Neural progenitor cell (in vitro differentiated cells): ENCODE results near the gene MCCC1. TPM values are rescaled to one million over a fixed set of nuclear protein-coding genes. Genes with fewer than 3 reads are reported as not detected.

Experiments used
- DNase-seq: peaks from one replicate; pipeline ENCODE4 v3.0.0-alpha.2; 2016; ENCODE audit warnings: low spot score
- H2AFZ ChIP-seq: fragments of 200-600 bp; sonication (generic); replicated peaks from 2 replicates; pipeline ENCODE4 v1.6.1; 2016; ENCODE audit warnings: antibody characterized with exemption
- H3F3A ChIP-seq: fragments of 200-600 bp; sonication (generic); 2 replicates; pipeline ENCODE4 v1.6.1; 2016; ENCODE audit warnings: antibody characterized with exemption, low read depth
- H3K27ac ChIP-seq: fragments of 200-600 bp; sonication (generic); 2 replicates; pipeline ENCODE4 v1.5.1; 2016; ENCODE audit warnings: mild to moderate bottlenecking
- H3K27me3 ChIP-seq: fragments of 200-600 bp; sonication (generic); 2 replicates; pipeline ENCODE4 v1.6.1; 2016; ENCODE audit warnings: mild to moderate bottlenecking, moderate library complexity
- H3K36me3 ChIP-seq: fragments of 200-600 bp; sonication (generic); 2 replicates; pipeline ENCODE4 v1.5.1; 2016
- H3K4me1 ChIP-seq: fragments of 200-600 bp; sonication (generic); 2 replicates; pipeline ENCODE4 v1.6.1; 2016; ENCODE audit warnings: mixed run types
- H3K4me2 ChIP-seq: fragments of 200-600 bp; sonication (generic); 2 replicates; pipeline ENCODE4 v1.6.1; 2016
- H3K4me3 ChIP-seq: fragments of 200-600 bp; sonication (generic); 2 replicates; pipeline ENCODE4 v1.5.1; 2016
- H3K79me2 ChIP-seq: fragments of 200-600 bp; sonication (generic); 2 replicates; pipeline ENCODE4 v1.6.1; 2016; ENCODE audit warnings: low read depth
- H3K9ac ChIP-seq: fragments of 200-600 bp; sonication (generic); 2 replicates; pipeline ENCODE4 v1.6.1; 2016
- H3K9me3 ChIP-seq: fragments of 200-600 bp; sonication (generic); 2 replicates; pipeline ENCODE4 v1.5.1; 2016; ENCODE audit warnings: low read depth
- H4K20me1 ChIP-seq: fragments of 200-600 bp; sonication (generic); 2 replicates; pipeline ENCODE4 v1.6.1; 2016; ENCODE audit warnings: low read depth
- H3K27ac Mint-ChIP-seq: 3 replicates; pipeline ENCODE4 v1.8.0; 2021; ENCODE audit warnings: mixed read lengths
- H3K27me3 Mint-ChIP-seq: 2 replicates; pipeline ENCODE4 v1.8.0; 2022; ENCODE audit warnings: low read depth, mild to moderate bottlenecking, inconsistent platforms, moderate library complexity, mixed read lengths; ENCODE audit not compliant: insufficient read depth
- H3K36me3 Mint-ChIP-seq: 3 replicates; pipeline ENCODE4 v1.8.0; 2021; ENCODE audit warnings: mixed read lengths
- H3K4me1 Mint-ChIP-seq: 3 replicates; pipeline ENCODE4 v1.8.0; 2021; ENCODE audit warnings: mixed read lengths
- H3K4me3 Mint-ChIP-seq: 3 replicates; pipeline ENCODE4 v1.8.0; 2021; ENCODE audit warnings: mild to moderate bottlenecking, moderate library complexity, mixed read lengths
- H3K9me3 Mint-ChIP-seq: 3 replicates; pipeline ENCODE4 v1.8.0; 2020; ENCODE audit warnings: mixed read lengths
- EZH2 ChIP-seq: fragments of 200-600 bp; sonication (generic); IDR thresholded peaks from 2 replicates; pipeline ENCODE4 v1.6.1; 2017; ENCODE audit warnings: antibody characterized with exemption, mild to moderate bottlenecking, moderate library complexity
- EZH2phosphoT487 ChIP-seq: fragments of 200-600 bp; sonication (generic); IDR thresholded peaks from 2 replicates; pipeline ENCODE4 v1.6.1; 2017; ENCODE audit warnings: antibody characterized with exemption
- total RNA-seq: library from RNA; depleted of rRNA; stranded (reverse); fragments of >200 nt; gene quantifications from 2 replicates; pipeline ENCODE4 v1.2.3, GENCODE V29; 2015; ENCODE audit warnings: low replicate concordance
- TF ChIP-seq, protein P1 (sequence below): fragments of 200-600 bp; sonication (generic); IDR thresholded peaks from 2 replicates; pipeline ENCODE4 v1.5.1; 2017; ENCODE audit warnings: antibody characterized with exemption, mild to moderate bottlenecking

Gene MCCC1
- total RNA-seq, 1 donor from 2014 or later = 34.9 TPM

DNA sequence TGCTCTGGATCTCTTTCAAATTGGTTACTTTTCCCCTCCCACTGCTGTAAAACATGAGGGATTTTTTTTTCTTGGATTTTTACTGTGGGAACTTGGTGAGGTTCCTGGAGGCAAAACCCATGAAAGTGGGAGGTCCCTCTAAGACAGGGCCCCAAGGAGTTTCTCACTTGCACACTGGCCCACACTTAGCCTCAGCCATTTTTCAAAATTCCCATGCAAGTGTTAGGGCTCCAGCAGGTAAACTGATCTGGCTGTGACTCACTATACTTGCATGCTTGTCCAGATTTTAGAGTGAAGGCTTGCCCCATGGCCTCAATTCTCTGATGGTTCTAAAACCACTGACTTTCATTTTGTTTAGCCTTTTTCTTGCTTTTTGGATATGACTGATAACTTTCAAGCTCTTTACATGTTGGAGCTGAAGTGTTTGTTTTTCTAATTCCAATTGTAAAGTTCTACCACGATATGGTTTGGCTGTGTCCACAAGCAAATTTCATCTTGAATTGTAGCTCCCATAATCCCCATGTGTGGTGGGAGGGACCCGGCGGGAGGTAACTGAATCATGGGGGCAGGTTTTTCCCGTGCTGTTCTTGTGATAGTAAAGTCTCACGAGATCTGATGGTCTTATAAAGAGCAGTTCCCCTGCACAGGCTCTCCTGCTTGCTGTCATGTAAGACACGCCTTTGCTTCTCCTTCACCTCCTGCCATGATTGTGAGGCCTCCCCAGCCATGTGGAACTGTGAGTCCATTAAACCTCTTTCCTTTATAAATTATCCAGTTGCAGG lies 37.7 kb downstream of the MCCC1 start:
- TF ChIP-seq, protein P1, sequence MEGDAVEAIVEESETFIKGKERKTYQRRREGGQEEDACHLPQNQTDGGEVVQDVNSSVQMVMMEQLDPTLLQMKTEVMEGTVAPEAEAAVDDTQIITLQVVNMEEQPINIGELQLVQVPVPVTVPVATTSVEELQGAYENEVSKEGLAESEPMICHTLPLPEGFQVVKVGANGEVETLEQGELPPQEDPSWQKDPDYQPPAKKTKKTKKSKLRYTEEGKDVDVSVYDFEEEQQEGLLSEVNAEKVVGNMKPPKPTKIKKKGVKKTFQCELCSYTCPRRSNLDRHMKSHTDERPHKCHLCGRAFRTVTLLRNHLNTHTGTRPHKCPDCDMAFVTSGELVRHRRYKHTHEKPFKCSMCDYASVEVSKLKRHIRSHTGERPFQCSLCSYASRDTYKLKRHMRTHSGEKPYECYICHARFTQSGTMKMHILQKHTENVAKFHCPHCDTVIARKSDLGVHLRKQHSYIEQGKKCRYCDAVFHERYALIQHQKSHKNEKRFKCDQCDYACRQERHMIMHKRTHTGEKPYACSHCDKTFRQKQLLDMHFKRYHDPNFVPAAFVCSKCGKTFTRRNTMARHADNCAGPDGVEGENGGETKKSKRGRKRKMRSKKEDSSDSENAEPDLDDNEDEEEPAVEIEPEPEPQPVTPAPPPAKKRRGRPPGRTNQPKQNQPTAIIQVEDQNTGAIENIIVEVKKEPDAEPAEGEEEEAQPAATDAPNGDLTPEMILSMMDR = no peak
- TF ChIP-seq EZH2phosphoT487 (no peak), EZH2 (no peak)
- Histone ChIP-seq H3K36me3 (no peaks in the 10 kb centered on the region), H3K27ac (no peak overlapping the region), H3K9me3 (peaks cover under 1% of the 10 kb centered on the region), H4K20me1 (no peaks in the 10 kb centered on the region), H3K27me3 (no peaks in the 10 kb centered on the region), H3K4me3 (no peak overlapping the region), H3K4me2 (no peak overlapping the region), H3K9ac (no peak overlapping the region), H3F3A (no peaks in the 10 kb centered on the region), H3K4me1 (no peaks in the 10 kb centered on the region), H3K79me2 (no peaks in the 10 kb centered on the region), H2AFZ (no peak overlapping the region)
- H3K27ac Mint-ChIP-seq = no peak overlapping the region
- no peak for DNase-seq
- peaks cover 3% of the 10 kb centered on the region for H3K27me3 Mint-ChIP-seq
- peaks cover 8% of the 10 kb centered on the region for H3K9me3 Mint-ChIP-seq
- no peaks in the 10 kb centered on the region for H3K4me1 Mint-ChIP-seq
- H3K4me3 Mint-ChIP-seq = no peak overlapping the region
- peaks cover 18% of the 10 kb centered on the region for H3K36me3 Mint-ChIP-seq

- Histone ChIP-seq H3K27ac (no peak overlapping the region), H3K79me2 (no peaks in the 10 kb centered on the region), H3K27me3 (no peaks in the 10 kb centered on the region), H3K4me3 (no peak overlapping the region), H3K9me3 (no peaks in the 10 kb centered on the region), H3K4me1 (no peaks in the 10 kb centered on the region), H3K36me3 (no peaks in the 10 kb centered on the region), H3F3A (no peaks in the 10 kb centered on the region), H4K20me1 (no peaks in the 10 kb centered on the region), H2AFZ (no peak overlapping the region), H3K4me2 (no peak overlapping the region), H3K9ac (no peak overlapping the region)
- no peak overlapping the region for H3K27ac Mint-ChIP-seq
- TF ChIP-seq EZH2 (no peak), EZH2phosphoT487 (no peak)
- TF ChIP-seq, protein P1 = no peak
- no peaks in the 10 kb centered on the region for H3K4me1 Mint-ChIP-seq
- H3K27me3 Mint-ChIP-seq = no peaks in the 10 kb centered on the region
- H3K36me3 Mint-ChIP-seq = peaks cover 7% of the 10 kb centered on the region
- DNase-seq = no peak
- no peaks in the 10 kb centered on the region for H3K9me3 Mint-ChIP-seq
- no peak overlapping the region for H3K4me3 Mint-ChIP-seq
Observed at GRCh38 chr3:183058351-183058750, 40.9 kb downstream of the MCCC1 start.

GRCh38 chr3:183050706-183051105 lies 48.6 kb downstream of the MCCC1 start:
- no peaks in the 10 kb centered on the region for H3K27me3 ChIP-seq
- H3K9me3 ChIP-seq = no peaks in the 10 kb centered on the region
- no peak for DNase-seq
- no peaks in the 10 kb centered on the region for H3F3A ChIP-seq
- no peaks in the 10 kb centered on the region for H3K27me3 Mint-ChIP-seq
- H3K27ac Mint-ChIP-seq = no peak overlapping the region
- H3K36me3 Mint-ChIP-seq = peaks cover 22% of the 10 kb centered on the region
- peaks cover 13% of the 10 kb centered on the region for H3K36me3 ChIP-seq
- no peak overlapping the region for H3K4me3 ChIP-seq
- no peak for TF ChIP-seq EZH2phosphoT487
- TF ChIP-seq, protein P1 = no peak
- TF ChIP-seq EZH2 = no peak
- no peak overlapping the region for H3K9ac ChIP-seq
- H3K4me1 Mint-ChIP-seq = no peaks in the 10 kb centered on the region
- no peak overlapping the region for H2AFZ ChIP-seq
- H3K4me3 Mint-ChIP-seq = no peak overlapping the region
- H3K27ac ChIP-seq = no peak overlapping the region
- no peak overlapping the region for H3K4me2 ChIP-seq
- peaks cover 8% of the 10 kb centered on the region for H3K9me3 Mint-ChIP-seq
- no peaks in the 10 kb centered on the region for H3K4me1 ChIP-seq
- no peaks in the 10 kb centered on the region for H3K79me2 ChIP-seq
- H4K20me1 ChIP-seq = no peaks in the 10 kb centered on the region
